ENCODE measurements around the gene HEATR1.

DNA sequence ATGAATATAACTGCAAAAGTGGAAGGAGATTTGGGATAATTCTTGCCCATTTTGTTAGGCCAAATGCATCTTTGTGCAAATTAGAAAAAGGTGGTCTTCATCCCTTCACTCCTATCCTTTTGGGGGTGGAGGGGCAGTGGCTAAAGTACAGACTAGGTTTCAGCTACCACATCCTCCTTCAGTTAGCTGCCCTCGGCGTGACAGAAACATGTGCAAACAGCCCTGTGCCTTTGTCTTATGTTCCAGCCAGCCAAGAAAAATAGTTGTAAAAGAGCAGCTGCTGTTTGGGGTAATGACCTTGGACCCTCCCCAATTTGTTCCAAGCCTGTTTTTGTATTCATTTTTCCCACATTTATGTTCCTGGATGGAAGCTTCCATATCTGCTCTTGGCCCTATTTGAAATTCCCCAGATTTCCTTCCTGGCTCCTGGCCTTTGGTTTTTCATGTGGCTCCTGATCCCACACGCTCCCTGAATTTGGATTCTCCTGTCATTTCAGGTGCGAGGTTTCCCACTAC is 88.8 kb downstream of the HEATR1 start:
- TF ChIP-seq, protein P1, sequence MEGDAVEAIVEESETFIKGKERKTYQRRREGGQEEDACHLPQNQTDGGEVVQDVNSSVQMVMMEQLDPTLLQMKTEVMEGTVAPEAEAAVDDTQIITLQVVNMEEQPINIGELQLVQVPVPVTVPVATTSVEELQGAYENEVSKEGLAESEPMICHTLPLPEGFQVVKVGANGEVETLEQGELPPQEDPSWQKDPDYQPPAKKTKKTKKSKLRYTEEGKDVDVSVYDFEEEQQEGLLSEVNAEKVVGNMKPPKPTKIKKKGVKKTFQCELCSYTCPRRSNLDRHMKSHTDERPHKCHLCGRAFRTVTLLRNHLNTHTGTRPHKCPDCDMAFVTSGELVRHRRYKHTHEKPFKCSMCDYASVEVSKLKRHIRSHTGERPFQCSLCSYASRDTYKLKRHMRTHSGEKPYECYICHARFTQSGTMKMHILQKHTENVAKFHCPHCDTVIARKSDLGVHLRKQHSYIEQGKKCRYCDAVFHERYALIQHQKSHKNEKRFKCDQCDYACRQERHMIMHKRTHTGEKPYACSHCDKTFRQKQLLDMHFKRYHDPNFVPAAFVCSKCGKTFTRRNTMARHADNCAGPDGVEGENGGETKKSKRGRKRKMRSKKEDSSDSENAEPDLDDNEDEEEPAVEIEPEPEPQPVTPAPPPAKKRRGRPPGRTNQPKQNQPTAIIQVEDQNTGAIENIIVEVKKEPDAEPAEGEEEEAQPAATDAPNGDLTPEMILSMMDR (IDR thresholded peaks at IDR 0.05), result no peak
- no peak for TF ChIP-seq POLR2AphosphoS5 (IDR thresholded peaks at IDR 0.05)

Data from suprapubic skin (tissue), 3 donors.